GM10266 (cell line): ENCODE results near the gene LHFPL2.

Experiments used
- DNase-seq: peaks from one replicate; pipeline ENCODE4 v3.0.0; 2012; ENCODE audit errors: extremely low spot score
- CTCF ChIP-seq: IDR thresholded peaks from 2 replicates; pipeline ENCODE4 v1.5.1; 2012; ENCODE audit warnings: mild to moderate bottlenecking, low read depth; ENCODE audit not compliant: control insufficient read depth, insufficient read depth; ENCODE audit errors: missing control alignments

The LHFPL2 gene

GRCh38 chr5:78511121-78511906 is 137.3 kb downstream of the LHFPL2 start:
- DNase-seq, result no peak
- no peak for TF ChIP-seq CTCF

- peak; percentile 62 for DNase-seq
- no peak for TF ChIP-seq CTCF
Observed at GRCh38 chr5:78509884-78510769, 138.4 kb downstream of the LHFPL2 start.

- DNase-seq, result no peak
- no peak for TF ChIP-seq CTCF
Observed at GRCh38 chr5:78509145-78509865, 139.3 kb downstream of the LHFPL2 start.

- DNase-seq, result no peak
- no peak for TF ChIP-seq CTCF
Observed at GRCh38 chr5:78508186-78508765, 140.3 kb downstream of the LHFPL2 start.

GRCh38 chr5:78507531-78507930 is 141.0 kb downstream of the LHFPL2 start:
- DNase-seq, result no peak
- TF ChIP-seq CTCF, result no peak

- no peak for TF ChIP-seq CTCF
- DNase-seq, result no peak
Observed at GRCh38 chr5:78506261-78507024, 142.1 kb downstream of the LHFPL2 start.
